K562 (cell line): ENCODE measurements around the gene PRAMEF12.
A peak's percentile ranks its signal among the peaks of the same experiment; 100 is the strongest.

Experiments
- ATF2 ChIP-seq: sonication (generic); formaldehyde crosslinking; IDR thresholded peaks from 2 replicates; pipeline ENCODE4 v1.8.1; 2022; ENCODE audit warnings: missing genetic modification reagents
- BRF2 ChIP-seq: IDR thresholded peaks from 3 replicates; pipeline ENCODE4 v1.6.1; 2011; ENCODE audit warnings: borderline replicate concordance, mild to moderate bottlenecking; ENCODE audit not compliant: insufficient read length, insufficient read depth
- CREB1 ChIP-seq, 2 experiments: sonication (generic) in 1 of 2; formaldehyde crosslinking in 1 of 2; IDR thresholded peaks; 2 replicates each; pipeline versions ENCODE4 v1.6.1 to v1.8.0; 2012 to 2022; ENCODE audit warnings: inconsistent platforms in 1 of 2, mild to moderate bottlenecking in 1 of 2, missing genetic modification reagents in 1 of 2, moderate library complexity in 1 of 2
- DMBX1 ChIP-seq: fragments of 250-450 bp; sonication (Bioruptor Pico); IDR thresholded peaks from 2 replicates; pipeline ENCODE4 v1.8.0; 2022; ENCODE audit warnings: inconsistent platforms, mild to moderate bottlenecking, moderate library complexity, borderline replicate concordance
- MAX ChIP-seq: sonication (generic); formaldehyde crosslinking; IDR thresholded peaks from 2 replicates; pipeline ENCODE4 v1.9.0; 2022; ENCODE audit warnings: mild to moderate bottlenecking, missing genetic modification reagents
- NCOA6 ChIP-seq: fragments of 450-650 bp; IDR thresholded peaks from 2 replicates; pipeline ENCODE4 v1.6.1; 2017; ENCODE audit warnings: mild to moderate bottlenecking
- POLR2A ChIP-seq: fragments of 450-650 bp; conservative IDR thresholded peaks from 2 replicates; pipeline ENCODE4 v1.6.1; 2016
- RBBP5 ChIP-seq: fragments of 200-600 bp; sonication (generic); IDR thresholded peaks from 2 replicates; pipeline ENCODE4 v1.6.1; 2012; ENCODE audit warnings: borderline replicate concordance, mild to moderate bottlenecking, low read length, control low read depth, inconsistent platforms; ENCODE audit not compliant: insufficient read depth, poor library complexity, severe bottlenecking
- SPI1 ChIP-seq: IDR thresholded peaks from 2 replicates; pipeline ENCODE4 v1.6.1; 2011; ENCODE audit warnings: low read depth, low read length, control low read depth, borderline replicate concordance
- TARDBP ChIP-seq: fragments of 450-650 bp; IDR thresholded peaks from 2 replicates; pipeline ENCODE4 v1.6.1; 2016
- ZBTB8A ChIP-seq: fragments of 450-650 bp; IDR thresholded peaks from 2 replicates; pipeline ENCODE4 v1.6.1; 2018; ENCODE audit warnings: mild to moderate bottlenecking, moderate library complexity; ENCODE audit not compliant: partially characterized antibody
- TF ChIP-seq, protein P1 (sequence below): fragments of 250-450 bp; sonication (Bioruptor Pico); IDR thresholded peaks from 2 replicates; pipeline ENCODE4 v1.8.0; 2021; ENCODE audit warnings: borderline replicate concordance, mild to moderate bottlenecking, moderate library complexity; ENCODE audit not compliant: poor library complexity, severe bottlenecking
- TF ChIP-seq, protein P2 (sequence below), 3 experiments: IDR thresholded peaks in 2 of 3; conservative IDR thresholded peaks in 1 of 3; 2 replicates each; pipeline ENCODE4 v1.5.1; 2011 to 2012; ENCODE audit warnings: low read length in 3 of 3, mild to moderate bottlenecking in 3 of 3, control low read depth in 2 of 3, improper control_type of control experiment in 1 of 3, inconsistent platforms in 1 of 3, low read depth in 1 of 3, mixed read lengths in 1 of 3, moderate library complexity in 1 of 3; ENCODE audit not compliant: insufficient read depth in 2 of 3

DNA sequence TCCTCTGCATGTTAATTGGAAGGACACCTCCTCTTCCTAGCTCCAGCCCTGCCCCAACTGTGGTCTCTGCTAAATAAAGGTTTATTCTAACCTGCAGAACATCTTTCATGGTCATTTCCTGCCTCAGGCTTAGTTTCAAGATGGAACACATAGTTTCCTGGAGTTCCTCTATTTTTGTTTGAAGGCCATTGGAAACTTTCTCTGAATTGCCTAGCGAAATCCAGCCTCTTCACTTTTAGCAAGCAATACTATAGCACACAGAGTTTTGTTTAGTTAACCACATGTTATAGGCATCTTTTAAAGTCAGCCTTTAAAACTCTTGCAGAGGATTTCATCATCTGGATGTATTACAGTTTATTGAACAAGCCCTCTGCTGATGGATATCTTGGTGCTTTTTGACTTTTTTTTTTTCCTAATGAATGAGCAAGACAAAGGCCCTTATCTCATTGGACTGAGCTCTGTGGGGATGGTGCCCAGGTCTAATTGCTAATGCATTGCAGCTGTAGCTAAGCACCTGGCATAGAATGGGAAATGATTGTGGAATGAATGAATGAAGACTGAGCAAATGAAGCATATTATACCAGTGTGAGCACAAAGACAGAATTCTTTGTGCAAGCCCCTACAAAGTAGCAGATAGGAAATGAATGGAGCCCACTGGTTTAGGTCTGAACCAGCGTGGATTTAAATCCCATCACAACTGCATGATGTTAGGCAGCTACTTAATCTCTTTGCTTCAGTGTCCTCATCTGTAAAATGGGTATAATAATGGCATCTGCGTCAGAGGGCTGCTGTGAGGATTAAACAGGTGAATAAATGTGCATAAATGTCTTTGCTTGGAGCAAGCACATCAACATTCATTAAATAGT, 28.2 kb upstream of the PRAMEF12 start:
- TF ChIP-seq, protein P1, sequence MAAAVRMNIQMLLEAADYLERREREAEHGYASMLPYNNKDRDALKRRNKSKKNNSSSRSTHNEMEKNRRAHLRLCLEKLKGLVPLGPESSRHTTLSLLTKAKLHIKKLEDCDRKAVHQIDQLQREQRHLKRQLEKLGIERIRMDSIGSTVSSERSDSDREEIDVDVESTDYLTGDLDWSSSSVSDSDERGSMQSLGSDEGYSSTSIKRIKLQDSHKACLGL (CRISPR knock-in tag): no peak
- TF ChIP-seq, protein P2, sequence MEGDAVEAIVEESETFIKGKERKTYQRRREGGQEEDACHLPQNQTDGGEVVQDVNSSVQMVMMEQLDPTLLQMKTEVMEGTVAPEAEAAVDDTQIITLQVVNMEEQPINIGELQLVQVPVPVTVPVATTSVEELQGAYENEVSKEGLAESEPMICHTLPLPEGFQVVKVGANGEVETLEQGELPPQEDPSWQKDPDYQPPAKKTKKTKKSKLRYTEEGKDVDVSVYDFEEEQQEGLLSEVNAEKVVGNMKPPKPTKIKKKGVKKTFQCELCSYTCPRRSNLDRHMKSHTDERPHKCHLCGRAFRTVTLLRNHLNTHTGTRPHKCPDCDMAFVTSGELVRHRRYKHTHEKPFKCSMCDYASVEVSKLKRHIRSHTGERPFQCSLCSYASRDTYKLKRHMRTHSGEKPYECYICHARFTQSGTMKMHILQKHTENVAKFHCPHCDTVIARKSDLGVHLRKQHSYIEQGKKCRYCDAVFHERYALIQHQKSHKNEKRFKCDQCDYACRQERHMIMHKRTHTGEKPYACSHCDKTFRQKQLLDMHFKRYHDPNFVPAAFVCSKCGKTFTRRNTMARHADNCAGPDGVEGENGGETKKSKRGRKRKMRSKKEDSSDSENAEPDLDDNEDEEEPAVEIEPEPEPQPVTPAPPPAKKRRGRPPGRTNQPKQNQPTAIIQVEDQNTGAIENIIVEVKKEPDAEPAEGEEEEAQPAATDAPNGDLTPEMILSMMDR (IDR thresholded peaks at IDR 0.05 in 2 of 3, conservative IDR thresholded peaks at IDR 0.05 in 1 of 3; ENCODE audit: insufficient read depth in 2 of 3, low read depth in 1 of 3, low read length in 3 of 3): no peak
- TF ChIP-seq BRF2 (no peak), NCOA6 (no peak), POLR2A (no peak), CREB1 (IDR thresholded peaks at IDR 0.05) (no peak), CREB1 (CRISPR knock-in tag; IDR thresholded peaks at IDR 0.05) (no peak), MAX (no peak), RBBP5 (no peak), DMBX1 (no peak), SPI1 (peak; percentile 62; the same call in 1 of the 2 replicates), ZBTB8A (no peak), TARDBP (no peak; the same call in 1 of the 2 replicates), ATF2 (CRISPR knock-in tag) (no peak)
